GM19025 (cell line): Measurements from ENCODE around the gene EME1.

Experiments
- ATAC-seq: cut with Tn5 transposase; IDR thresholded peaks from one replicate; pipeline ENCODE4 v1.9.1; 2021; ENCODE audit warnings: mild to moderate bottlenecking, low read depth, moderate library complexity; ENCODE audit not compliant: unreplicated experiment

The EME1 gene

DNA sequence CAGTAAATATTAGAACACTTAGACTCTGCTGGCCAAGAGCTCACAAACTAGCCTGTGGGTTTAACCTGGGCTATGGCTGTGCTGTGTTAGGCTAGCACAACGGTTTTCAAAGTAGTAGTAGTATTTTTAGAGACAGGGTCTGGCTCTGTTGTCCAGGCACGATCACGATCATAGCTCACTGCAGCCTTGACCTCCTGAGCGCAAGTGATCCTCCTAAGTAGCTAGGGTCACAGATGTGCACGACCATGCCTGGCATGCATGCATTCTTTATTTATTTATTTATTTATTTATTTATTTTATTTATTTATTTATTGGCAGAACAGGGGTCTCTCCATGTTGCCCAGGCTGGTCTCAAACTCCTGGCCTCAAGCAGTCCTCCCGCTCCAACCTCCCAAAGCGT lies 10.4 kb upstream of the EME1 start:
- no peak for ATAC-seq

DNA sequence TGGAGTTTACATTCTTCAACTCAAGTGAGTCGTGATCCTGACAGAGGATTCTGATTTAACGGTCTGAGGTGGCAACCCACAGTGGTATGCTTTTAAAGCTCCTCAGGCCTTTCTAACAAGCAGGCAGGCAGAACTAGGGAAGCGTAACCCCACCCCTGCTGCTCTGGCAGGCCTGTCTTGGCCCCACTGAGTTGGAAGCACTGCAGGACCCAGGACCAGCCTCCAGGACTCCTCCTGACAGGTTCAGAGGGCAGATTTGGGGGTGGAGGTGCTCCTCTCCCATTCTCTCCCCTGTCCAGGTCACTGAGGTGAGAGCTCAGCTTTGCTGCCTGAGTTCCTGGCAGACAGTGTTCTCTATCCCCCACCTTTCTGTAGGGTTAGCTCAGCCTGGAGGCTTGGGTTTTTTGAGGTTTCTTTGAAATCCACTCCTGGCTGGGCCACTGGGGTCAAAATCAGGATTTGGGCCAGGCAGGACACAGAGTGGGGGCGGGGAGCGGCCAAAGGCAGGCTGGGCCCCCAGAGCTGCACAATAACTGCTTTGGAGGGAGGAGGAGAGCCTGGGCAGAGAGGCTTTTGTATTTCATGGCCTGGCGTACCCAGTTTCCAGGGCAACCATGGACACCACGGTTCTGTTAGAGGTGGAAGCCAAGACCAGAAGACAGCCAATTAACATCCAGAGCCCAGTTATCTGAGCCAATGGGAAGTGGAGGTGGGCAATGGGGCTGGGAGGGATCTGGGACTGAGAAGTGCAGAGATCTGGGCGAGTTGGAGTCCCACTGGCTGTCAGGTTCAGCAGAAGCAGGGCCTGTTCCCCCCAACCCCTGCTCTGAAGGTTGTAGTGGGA lies 9.6 kb upstream of the EME1 start:
- ATAC-seq: no peak

GRCh38 chr17:50364061-50364458 lies 9.0 kb upstream of the EME1 start:
- no peak for ATAC-seq

- no peak for ATAC-seq
These were observed 8.3 kb upstream of the EME1 start for GRCh38 chr17:50364715-50365114.

- no peak for ATAC-seq
These were observed 7.9 kb upstream of the EME1 start for GRCh38 chr17:50365165-50365564.

DNA sequence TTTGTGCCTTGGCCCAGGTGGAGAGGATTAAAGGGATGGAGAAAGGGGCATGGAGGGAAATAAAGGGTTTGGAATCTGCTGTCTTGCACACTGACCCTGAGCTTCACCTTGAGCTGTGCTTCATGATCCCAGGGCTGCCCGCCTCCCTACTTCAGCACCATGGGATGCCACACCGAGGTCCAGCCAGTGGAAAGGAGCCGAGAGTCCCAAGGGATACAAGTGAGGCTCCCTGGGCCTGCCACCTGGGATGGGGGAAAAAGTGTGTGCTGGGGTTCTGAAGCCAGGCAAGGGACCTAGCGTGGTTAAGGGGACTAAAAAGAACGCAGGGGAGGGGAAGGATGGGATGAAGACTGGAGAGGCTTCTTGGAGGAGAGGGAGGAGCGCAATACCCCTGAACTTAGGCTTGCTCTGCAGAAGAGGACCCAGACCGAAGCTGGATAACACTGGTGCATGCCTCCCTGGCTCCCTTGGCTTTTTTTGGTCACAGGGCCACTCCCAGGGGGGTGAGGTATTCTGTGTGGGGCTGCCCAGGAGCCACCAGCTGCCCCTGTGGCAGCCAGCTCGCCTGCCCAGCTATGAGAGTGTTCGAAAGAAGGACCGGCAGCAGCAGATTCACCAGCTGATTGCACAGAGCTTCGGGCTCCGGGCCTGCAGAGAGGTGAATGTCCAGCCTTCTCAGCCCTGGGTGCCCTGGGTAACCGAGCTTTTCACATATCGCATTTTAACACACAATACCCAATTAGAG lies 7.2 kb upstream of the EME1 start:
- no peak for ATAC-seq

DNA sequence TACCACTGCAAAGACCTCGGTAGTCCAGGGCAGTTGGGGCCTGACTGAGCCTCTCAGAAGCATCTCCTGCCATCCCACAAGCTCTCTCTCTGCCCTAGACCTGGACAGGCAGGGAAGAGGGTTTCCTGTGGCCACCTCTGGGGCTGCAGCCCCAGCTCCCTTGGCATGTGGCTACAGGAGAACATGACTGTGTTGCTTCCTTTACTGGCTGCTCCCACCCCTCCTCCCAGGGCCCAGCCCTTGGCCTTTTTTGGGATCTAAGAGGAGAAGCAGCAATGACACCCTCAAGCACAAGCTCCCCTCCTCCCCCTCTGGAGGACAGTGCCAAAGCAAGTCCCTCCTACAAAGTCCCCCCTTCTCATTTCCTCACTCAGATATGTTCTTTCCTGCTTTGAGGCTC lies 5.6 kb upstream of the EME1 start:
- no peak for ATAC-seq

DNA sequence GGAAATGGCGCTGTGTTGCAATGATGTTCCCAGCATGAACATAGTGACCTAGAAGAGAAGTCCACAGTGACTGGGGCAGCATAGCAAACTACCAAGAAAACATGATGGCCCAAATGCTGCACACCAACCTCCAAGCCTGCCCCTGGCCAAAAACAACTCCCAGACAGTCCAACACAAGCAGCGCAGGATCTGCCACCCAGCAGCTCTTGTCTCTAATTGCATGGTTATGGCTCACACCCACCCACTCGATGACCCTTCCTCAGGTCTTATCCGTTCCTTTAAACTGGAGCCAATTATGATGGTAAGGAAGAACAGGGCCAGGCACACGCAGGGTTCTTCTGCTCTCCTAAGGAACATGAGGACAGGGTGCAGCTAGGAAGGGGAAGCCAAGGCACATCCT lies 3.0 kb upstream of the EME1 start:
- no peak for ATAC-seq

GRCh38 chr17:50371526-50371925 lies 1.5 kb upstream of the EME1 start:
- no peak for ATAC-seq

DNA sequence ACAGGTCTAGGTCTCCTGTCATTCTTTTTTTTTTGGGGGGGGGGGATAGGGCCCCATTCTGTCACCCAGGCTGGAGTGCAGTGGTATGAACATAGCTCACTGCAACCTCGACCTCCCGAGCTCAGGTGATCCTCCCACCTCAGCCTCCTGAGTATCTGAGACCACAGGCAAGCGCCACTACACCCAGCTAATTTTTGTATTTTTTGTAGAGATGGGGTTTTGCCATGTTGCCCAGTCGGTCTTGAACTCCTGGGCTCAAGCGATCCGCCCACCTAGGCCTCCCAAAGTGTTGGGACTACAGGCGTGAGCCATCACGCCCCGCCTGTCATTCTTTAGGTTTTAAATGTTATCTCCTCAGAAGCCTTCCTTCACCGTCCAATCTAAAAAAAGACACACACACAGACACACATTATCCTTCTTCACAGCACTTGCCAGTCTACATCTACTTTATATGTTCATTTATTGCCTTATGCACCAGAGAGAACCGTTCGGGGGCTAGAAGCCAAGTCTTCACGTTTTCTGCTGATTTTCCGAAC lies 739 bp upstream of the EME1 start:
- ATAC-seq: no peak

DNA sequence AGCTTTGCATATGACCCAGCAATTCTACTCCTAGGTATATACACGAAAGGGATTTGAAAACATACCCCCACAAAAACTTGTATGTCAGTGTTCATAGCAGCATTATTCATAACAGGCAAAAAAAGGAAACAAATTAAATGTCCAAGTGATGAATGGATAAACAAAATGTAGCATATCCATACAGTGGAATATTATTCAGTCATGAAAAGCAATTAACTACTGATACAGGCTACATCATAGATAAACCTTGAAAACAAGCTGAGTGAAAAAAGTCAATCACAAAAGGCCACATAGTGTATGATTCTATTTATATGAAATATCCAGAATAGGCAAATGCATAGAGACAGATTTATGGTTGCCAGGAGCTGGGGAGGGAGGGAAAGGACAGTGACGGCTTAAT lies 676 bp downstream of the EME1 start:
- ATAC-seq: no peak

DNA sequence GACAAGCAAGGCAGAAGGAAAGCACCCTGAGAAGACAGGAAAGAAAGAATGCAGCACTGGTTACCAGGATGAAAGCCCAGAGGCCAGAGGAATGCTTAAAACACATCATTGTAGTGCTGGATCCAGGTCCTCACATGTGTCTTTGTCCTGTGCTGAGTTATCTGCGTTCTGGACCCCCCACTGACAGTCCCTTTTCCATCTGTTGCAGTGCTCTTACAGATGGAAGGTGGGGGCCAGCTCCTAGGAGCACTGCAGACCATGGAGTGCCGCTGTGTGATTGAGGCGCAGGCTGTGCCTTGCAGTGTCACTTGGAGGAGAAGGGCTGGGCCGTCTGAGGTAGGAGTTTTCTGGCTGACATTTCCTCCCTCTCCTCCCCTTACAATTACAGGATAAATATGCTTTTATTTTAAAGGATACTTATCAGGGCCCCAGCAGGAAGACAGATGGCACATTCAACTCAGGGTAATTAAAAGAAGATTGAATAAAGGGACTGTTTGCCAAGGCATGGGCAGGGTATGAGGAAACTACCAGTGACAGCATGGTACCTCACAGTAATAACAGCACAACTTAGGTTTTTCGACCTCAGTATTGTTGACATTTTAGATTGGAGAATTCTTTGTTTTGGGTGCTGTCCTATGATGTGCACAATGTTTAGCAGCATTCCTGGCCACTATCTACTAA lies 3.0 kb downstream of the EME1 start:
- ATAC-seq: no peak

- no peak for ATAC-seq
These were observed 6.5 kb downstream of the EME1 start for GRCh38 chr17:50379351-50380132.

- no peak for ATAC-seq
These were observed 7.6 kb downstream of the EME1 start for GRCh38 chr17:50380369-50381259.

DNA sequence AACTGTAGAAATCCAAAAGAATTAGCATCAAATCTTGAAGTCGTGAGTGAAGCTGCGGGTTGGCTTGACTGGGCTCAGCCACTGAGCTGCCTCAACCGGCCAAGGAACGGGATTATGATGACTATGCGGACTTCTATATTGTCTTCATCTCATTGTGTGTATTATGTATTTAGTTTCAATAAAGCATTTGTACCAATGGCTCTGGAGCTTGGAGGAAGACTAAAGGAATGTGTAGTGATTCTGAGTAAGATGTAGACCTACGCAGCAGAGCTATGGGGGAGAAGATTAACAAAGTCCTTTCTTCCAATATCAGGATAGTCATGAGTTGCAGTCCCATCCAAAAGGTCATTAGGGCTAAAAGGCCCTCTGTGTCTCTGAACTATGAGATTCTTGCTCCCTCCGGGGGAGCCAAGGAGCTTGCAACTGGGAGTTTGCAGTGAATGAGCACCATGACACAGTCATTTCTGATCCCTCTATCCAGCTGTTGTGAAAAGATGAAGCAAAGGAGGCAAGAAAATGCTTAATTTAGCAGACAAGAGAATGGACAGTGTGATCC lies 8.3 kb downstream of the EME1 start:
- no peak for ATAC-seq

DNA sequence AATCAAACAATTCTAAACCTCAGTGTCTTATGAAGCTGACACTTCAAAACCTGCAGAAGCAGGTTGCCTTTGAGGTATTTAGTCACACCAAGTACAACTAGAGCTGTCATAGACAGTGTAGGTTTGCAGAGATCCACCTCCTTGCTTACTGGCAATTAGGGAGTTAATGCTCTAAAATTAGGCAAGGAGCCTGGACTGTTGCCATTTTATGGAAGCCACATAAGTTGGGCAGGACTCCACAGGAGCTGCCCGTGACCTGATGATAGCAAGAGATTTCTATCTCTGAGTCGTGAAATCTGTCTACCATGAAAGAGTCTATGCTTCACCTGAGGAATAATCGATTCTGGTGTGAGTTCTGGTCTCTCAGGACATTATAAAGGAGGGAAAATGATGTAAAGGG lies 8.9 kb downstream of the EME1 start:
- ATAC-seq: no peak

- ATAC-seq: no peak
These were observed 9.9 kb downstream of the EME1 start for GRCh38 chr17:50382931-50383330.

DNA sequence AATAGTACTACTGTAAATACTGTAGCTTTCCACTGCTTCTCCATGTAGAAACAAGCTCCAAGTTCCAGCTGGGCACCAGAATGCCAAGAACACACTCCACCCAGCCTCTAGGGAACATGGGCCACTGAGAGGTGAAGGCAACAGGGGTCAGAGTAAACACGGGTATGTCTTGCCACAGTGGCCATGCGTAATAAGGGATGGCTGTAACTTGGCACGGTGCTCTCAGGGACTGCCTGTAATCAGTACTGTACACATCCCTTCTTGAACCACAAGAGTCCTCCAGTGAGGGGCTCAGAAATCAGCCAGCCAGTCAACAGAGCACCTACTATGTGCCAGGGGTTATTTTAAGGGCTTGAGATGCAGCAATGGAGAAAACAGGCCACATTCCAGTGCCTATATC lies 13.5 kb downstream of the EME1 start:
- ATAC-seq: no peak

GRCh38 chr17:50388728-50389127 lies 15.7 kb downstream of the EME1 start:
- no peak for ATAC-seq
